NCI-H2107 (cell line): Measurements from ENCODE around the gene NPIPA7.
"Not testable (repeated sequence)": the region's sequence is repeated elsewhere in the genome, so short reads cannot be mapped to it uniquely, and the experiment has no call there.

ENCODE experiments used
- DNase-seq: peaks from one replicate; lab custom pipeline; 2025; lab: John Stamatoyannopoulos, UW

The NPIPA7 gene

DNA sequence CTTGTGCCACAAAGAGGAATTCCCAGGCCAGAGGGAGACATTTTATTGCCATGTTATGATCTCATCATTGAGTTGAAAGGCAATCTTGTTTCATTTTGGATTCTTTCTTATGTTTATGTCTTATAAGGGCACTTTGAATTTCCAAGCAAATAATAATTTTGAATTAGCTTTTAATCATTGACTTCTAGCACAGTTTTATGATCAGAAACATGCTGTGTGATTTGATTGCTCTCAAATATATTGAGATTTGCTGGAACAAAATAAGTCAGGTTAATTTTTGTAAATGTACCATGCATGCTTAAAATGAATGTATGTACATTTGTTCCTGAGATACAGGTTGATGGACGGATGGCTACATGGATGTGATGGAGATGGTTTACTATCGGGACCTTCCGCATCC is at the start of gene NPIPA7:
TSS of gene NPIPA7 (plus strand) at position 301 of the 400 bp plus-strand sequence. CDS start 105 bp downstream, outside the sequence.
- DNase-seq = not testable (repeated sequence)

DNA sequence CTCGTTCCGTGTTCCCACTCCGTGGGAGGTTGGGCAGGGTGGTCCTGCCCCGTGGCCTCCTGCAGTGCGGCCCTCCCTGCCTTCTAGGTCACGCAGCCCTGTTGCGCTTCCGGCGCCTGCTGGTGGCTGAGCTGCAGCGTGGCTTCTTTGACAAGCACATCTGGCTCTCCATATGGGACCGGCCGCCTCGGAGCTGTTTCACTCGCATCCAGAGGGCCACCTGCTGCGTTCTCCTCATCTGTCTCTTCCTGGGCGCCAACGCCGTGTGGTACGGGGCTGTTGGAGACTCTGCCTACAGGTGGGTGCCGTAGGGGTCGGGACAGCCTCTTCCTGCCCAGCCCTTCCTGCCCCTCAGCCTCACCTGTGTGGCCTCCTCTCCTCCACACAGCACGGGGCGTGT is 47.5 kb upstream of the NPIPA7 start:
- not testable (repeated sequence) for DNase-seq

DNA sequence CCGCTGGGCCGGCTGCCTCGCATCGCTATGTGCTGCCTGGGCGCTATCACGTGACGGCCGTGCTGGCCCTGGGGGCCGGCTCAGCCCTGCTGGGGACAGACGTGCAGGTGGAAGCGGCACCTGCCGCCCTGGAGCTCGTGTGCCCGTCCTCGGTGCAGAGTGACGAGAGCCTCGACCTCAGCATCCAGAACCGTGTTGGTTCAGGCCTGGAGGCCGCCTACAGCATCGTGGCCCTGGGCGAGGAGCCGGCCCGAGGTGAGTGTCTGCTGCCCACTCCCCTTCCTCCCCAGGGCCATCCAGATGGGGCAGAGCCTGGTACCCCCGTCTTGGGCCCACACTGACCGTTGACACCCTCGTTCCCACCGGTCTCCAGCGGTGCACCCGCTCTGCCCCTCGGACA is 21.4 kb upstream of the NPIPA7 start:
- DNase-seq = not testable (repeated sequence)

DNA sequence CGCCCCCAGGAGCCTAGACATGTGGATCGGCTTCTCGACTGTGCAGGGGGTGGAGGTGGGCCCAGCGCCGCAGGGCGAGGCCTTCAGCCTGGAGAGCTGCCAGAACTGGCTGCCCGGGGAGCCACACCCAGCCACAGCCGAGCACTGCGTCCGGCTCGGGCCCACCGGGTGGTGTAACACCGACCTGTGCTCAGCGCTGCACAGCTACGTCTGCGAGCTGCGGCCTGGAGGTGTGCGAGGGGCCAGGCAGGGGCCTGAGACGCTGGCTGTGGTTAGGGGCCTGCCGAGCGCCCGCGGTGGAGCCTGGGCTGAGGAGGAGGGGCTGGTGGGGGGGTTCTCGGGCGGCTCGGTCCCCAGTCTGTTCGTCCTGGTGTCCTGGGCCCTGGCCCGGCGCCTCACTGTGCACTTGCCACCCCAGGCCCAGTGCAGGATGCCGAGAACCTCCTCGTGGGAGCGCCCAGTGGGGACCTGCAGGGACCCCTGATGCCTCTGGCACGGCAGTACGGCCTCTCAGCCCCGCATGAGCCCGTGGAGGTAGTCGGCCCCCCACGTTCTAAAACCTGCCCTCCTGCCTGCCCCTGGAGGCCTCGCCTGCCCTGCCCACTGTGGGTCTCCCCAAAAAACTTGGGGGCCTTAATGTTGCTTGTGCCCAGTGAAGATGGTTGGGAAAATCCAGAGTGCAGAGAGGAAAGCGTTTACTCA is 20.2 kb upstream of the NPIPA7 start:
- not testable (repeated sequence) for DNase-seq

DNA sequence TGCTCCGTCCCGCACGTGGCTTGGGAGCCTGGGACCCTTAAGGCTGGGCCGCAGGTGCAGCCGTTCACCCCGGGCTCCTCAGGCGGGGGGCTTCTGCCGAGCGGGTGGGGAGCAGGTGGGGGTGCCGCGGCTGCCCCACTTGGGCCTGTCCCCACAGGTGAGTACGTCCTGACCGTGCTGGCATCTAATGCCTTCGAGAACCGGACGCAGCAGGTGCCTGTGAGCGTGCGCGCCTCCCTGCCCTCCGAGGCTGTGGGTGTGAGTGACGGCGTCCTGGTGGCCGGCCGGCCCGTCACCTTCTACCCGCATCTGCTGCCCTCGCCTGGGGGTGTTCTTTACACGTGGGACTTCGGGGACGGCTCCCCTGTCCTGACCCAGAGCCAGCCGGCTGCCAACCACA is 15.3 kb upstream of the NPIPA7 start:
- DNase-seq = not testable (repeated sequence)

DNA sequence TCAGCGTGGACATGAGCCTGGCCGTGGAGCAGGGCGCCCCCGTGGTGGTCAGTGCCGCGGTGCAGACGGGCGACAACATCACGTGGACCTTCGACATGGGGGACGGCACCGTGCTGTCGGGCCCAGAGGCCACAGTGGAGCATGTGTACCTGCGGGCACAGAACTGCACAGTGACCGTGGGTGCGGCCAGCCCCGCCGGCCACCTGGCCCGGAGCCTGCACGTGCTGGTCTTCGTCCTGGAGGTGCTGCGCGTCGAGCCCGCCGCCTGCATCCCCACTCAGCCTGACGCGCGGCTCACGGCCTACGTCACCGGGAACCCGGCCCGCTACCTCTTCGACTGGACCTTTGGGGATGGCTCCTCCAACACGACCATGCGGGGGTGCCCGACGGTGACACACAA is 14.8 kb upstream of the NPIPA7 start:
- not testable (repeated sequence) for DNase-seq

DNA sequence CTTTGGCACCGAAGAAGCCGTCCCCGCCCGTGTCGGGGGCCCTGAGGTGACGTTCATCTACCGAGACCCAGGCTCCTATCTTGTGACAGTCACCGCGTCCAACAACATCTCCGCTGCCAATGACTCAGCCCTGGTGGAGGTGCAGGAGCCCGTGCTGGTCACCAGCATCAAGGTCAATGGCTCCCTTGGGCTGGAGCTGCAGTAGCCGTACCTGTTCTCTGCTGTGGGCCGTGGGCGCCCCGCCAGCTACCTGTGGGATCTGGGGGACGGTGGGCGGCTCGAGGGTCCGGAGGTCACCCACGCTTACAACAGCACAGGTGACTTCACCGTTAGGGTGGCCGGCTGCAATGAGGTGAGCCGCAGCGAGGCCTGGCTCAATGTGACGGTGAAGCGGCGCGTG is 14.2 kb upstream of the NPIPA7 start:
- DNase-seq = not testable (repeated sequence)

DNA sequence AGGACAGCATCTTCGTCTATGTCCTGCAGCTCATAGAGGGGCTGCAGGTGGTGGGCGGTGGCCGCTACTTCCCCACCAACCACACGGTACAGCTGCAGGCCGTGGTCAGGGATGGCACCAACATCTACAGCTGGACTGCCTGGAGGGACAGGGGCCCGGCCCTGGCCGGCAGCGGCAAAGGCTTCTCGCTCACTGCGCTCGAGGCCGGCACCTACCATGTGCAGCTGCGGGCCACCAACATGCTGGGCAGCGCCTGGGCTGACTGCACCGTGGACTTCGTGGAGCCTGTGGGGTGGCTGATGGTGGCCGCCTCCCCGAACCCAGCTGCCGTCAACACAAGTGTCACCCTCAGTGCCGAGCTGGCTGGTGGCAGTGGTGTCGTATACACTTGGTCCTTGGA is 13.6 kb upstream of the NPIPA7 start:
- not testable (repeated sequence) for DNase-seq

DNA sequence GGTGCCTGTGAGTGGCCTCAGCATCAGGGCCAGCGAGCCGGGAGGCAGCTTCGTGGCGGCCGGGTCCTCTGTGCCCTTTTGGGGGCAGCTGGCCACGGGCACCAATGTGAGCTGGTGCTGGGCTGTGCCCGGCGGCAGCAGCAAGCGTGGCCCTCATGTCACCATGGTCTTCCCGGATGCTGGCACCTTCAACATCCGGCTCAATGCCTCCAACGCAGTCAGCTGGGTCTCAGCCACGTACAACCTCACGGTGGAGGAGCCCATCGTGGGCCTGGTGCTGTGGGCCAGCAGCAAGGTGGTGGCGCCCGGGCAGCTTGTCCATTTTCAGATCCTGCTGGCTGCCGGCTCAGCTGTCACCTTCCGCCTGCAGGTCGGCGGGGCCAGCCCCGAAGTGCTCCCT is 13.1 kb upstream of the NPIPA7 start:
- not testable (repeated sequence) for DNase-seq

DNA sequence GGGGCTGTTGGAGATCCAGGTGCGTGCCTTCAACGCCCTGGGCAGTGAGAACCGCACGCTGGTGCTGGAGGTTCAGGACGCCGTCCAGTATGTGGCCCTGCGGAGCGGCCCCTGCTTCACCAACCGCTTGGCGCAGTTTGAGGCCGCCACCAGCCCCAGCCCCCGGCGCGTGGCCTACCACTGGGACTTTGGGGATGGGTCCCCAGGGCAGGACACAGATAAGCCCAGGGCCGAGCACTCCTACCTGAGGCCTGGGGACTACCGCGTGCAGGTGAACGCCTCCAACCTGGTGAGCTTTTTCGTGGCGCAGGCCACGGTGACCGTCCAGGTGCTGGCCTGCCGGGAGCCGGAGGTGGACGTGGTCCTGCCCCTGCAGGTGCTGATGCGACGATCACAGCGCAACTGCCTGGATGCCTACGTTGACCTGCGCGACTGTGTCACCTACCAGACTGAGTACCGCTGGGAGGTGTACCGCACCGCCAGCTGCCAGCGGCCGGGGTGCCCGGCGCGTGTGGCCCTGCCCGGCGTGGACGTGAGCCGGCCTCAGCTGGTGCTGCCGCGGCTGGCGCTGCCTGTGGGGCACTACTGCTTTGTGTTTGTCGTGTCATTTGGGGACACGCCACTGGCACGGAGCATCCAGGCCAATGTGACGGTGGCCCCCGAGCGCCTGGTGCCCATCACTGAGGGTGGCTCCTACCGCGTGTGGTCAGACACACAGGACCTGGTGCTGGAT is 12.2 kb upstream of the NPIPA7 start:
- not testable (repeated sequence) for DNase-seq

DNA sequence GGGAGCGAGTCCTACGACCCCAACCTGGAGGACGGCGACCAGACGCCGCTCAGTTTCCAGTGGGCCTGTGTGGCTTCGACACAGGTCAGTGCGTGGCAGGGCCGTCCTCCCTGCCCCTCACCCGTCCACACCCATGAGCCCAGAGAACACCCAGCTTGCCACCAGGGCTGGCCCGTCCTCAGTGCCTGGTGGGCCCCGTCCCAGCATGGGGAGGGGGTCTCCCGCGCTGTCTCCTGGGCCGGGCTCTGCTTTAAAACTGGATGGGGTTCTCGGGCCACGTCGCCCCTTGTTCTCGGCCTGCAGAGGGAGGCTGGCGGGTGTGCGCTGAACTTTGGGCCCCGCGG is 11.7 kb upstream of the NPIPA7 start:
- DNase-seq = not testable (repeated sequence)

DNA sequence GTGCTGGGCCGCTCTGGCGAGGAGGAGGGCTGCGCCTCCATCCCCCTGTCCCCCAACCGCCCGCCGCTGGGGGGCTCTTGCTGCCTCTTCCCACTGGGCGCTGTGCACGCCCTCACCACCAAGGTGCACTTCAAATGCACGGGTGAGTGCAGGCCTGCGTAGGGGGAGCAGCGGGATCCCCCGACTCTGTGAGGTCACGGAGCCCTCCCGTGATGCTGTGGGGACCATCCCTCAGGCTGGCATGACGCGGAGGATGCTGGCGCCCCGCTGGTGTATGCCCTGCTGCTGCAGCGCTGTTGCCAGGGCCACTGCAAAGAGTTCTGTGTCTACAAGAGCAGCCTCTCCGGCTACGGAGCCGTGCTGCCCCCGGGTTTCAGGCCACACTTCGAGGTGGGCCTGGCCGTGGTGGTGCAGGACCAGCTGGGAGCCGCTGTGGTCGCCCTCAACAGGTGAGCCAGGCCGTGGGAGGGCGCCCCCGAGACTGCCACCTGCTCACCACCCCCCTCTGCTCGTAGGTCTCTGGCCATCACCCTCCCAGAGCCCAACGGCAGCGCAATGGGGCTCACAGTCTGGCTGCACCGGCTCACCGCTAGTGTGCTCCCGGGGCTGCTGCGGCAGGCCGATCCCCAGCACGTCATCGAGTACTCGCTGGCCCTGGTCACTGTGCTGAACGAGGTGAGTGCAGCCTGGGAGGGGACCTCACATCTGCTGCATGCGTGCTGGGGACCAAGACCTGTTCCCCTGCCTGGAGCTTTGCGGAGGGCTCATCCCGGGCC is 9.7 kb upstream of the NPIPA7 start:
- DNase-seq = not testable (repeated sequence)

DNA sequence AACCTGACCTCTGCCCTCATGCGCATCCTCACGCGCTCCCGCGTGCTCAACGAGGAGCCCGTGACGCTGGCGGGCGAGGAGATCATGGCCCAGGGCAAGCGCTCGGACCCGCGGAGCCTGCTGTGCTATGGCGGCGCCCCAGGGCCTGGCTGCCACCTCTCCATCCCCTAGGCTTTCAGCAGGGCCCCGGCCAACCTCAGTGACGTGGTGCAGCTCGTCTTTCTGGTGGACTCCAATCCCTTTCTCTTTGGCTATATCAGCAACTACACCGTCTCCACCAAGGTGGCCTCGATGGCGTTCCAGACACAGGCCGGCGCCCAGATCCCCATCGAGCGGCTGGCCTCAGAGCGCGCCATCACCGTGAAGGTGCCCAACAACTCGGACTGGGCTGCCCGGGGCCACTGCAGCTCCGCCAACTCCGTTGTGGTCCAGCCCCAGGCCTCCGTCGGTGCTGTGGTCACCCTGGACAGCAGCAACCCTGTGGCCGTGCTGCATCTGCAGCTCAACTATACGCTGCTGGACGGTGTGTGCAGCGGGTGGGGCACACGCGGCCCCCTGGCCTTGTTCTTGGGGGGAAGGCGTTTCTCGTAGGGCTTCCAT is 7.7 kb upstream of the NPIPA7 start:
- DNase-seq = not testable (repeated sequence)

DNA sequence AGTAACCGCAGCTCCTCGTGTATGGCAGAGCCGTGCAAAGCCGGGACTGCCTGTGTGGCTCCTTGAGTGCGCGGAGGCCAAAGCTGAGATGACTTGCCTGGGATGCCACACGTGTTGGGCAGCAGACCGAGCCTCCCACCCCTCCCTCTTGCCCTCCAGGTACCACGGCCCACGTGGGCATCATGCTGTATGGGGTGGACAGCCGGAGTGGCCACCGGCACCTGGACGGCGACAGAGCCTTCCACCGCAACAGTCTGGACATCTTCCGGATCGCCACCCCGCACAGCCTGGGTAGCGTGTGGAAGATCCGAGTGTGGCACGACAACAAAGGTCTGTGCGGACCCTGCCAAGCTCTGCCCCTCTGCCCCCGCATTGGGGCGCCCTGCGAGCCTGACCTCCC is 4.7 kb upstream of the NPIPA7 start:
- not testable (repeated sequence) for DNase-seq

DNA sequence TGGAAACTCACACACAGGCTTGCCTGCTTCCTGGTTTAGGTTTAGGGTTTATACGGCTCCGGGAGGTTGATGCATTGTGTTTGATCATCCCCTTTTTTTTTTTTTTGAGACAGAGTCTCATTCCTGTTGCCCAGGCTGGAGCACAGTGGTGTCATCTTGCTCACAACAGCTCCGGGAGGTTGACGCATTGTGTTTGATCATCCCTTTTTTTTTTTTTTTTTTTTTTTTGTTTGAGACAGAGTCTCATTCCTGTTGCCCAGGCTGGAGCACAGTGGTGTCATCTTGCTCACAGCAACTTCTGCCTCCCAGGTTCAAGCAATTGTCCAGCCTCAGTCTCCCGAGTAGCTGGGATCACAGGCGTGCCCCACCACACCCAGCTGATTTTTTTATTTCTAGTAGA is 20.7 kb downstream of the NPIPA7 start:
- DNase-seq = not testable (repeated sequence)

DNA sequence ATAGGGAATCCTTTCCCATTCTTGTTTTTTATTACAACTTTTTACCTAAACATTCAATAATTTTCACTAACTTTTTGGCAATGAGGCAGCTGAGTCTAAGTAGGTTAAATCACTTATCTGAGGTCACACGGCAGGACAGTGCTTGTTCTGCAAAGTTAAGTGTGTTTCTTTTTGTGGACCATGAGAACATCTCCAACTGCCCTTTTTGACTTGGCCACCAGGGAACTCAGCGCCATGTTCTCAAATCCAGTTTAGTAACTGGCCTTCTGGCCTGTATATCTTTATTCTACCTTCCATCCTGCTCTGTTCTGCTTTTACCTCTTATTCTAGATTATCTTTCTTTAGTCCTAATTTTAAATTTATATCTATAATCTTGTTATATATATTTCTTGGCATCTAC is 23.4 kb downstream of the NPIPA7 start:
- DNase-seq = not testable (repeated sequence)

DNA sequence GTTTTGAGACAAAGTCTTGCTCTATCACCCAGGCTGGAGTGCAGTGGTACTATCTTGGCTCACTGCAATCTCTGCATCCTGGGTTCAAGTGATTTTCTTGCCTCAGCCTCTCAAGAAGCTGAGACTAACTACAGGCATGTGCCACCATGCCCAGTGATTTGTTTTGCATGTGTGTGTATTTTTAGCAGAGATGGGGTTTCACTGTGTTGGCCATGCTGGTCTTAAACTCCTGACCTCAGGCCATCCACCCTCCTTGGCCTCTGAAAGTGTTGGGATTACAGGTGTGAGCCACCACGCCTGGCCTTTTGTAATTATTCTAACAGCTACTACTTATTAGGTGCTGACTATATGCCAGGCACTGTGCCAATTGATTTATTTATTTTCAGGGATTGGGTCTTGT is 25.3 kb downstream of the NPIPA7 start:
- not testable (repeated sequence) for DNase-seq

DNA sequence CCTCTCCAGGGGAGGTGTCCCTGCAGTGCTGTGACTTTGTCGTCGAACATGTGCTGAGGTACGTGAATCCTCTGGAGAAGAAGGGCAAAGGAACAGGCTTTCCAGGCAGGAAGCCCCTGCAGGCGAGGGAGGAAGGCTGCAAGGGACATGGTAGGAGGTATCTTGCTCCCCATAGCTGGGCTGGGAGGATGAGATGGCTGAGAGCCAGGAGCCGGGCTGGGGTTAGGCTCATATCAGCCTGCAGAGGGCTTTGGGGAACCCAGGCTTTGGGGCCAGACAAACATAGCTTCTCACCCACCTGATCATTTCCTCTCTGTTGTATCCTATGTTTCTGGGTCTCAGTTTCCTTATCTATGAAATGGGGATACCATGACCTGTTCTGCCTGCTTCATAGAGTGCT is 26.5 kb downstream of the NPIPA7 start:
- DNase-seq = not testable (repeated sequence)

DNA sequence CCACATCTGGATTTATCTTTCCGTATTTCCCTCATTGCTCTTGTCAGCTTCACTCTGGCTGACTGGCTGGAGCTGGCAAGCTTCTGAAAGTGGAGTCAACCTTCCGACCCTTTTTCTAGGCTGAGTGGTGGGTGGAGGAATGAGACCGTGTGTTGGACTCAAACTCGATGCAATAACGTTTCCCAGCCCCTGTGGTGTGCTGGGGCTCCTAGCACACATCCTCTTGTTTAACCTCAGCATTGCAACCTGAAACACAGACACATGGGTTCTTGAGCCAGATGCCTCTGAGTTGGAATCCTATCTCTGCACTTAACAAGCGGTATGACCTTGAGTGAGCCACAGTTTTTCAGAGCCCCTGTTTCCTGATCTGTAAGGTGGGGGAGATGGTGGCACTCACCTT is 29.5 kb downstream of the NPIPA7 start:
- DNase-seq = not testable (repeated sequence)

DNA sequence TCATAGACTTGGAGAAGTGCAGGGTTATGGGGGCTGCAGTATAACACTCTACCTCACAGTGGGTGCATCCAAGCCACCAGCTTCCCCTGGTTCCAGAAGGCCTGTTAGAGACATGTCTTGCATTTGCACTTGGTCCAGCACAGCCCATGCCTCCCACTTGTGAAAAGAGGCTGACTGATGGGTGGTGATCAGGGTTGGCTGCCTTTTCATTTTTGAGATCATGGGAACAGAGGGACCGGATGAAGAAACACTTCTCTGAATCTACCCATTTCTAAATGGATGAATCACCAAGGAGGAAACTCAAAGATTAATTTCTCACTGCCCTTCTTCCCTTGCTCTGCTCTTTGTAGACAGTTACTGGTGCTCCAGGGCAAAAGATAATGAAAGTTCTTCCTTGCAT is 34.8 kb downstream of the NPIPA7 start:
- DNase-seq = not testable (repeated sequence)

DNA sequence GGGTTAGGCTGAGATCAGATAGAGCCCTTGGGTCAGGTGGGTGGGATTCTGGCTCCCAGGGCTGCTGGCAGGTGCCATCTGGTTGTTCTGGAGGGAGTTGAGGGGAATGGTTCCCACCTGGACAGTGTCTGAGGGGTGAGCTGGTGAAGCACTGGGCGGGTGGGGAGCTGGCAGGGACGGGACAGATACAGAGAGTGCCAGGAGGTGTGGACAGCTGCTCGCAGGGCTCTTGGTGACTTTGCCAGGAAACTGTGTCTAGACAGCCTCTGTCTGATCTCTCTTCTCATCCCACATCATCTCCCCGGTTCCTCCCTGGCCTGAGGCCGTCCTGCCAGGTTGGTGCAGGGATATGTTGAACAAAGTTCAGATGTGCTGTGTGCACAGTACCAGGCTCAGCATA is 38.1 kb downstream of the NPIPA7 start:
- DNase-seq = not testable (repeated sequence)

DNA sequence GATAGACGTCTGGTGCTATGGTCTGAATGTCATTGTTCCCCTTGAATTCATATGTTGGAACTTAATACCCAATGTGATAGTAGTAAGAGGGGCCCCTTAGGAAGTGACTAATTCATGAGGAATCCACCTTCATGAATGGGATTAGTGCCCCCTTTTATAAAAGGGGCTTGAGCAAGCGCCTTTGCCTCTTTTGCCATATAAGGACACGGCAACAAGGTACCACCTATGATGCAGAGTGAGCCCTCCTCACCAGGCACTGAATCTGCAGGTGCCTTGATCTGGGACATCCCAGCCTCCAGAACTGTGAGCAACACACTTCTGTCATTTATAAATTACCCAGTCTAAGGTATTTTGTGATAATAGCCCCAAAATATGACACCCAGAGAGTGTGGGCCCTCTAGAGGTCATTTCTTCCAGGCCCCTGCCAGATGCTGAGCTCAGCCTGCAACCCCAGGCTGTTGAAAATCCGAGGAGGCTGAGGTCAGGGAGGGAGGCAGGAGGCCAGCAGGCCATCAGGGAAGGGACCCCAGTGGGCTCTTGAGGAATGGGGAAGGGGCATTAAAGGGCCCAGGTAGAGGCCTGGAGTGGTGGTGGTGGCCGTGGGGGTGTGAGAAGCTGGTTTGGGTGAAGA is 39.1 kb downstream of the NPIPA7 start:
- not testable (repeated sequence) for DNase-seq
